GM19395 (cell line): ENCODE results near the gene ST6GALNAC5.
A peak's percentile ranks its signal among the peaks of the same experiment; 100 is the strongest.
"Not testable (repeated sequence)": the region's sequence is repeated elsewhere in the genome, so short reads cannot be mapped to it uniquely, and the experiment has no call there.

Experiments
- ATAC-seq: cut with Tn5 transposase; IDR thresholded peaks from one replicate; pipeline ENCODE4 v1.9.1; 2021; ENCODE audit warnings: mild to moderate bottlenecking, moderate library complexity; ENCODE audit not compliant: unreplicated experiment

The ST6GALNAC5 gene

GRCh38 chr1:76867342-76868130 lies at the start of gene ST6GALNAC5:
TSS of gene ST6GALNAC5 (plus strand) at chr1:76867480.
- ATAC-seq, result no peak

GRCh38 chr1:76820028-76820427 lies 47.3 kb upstream of the ST6GALNAC5 start:
- no peak for ATAC-seq

- not testable (repeated sequence) for ATAC-seq
Observed at GRCh38 chr1:76822961-76823360, 44.3 kb upstream of the ST6GALNAC5 start.

GRCh38 chr1:76824106-76824505 lies 43.2 kb upstream of the ST6GALNAC5 start:
- no peak for ATAC-seq

GRCh38 chr1:76826072-76826845 lies 41.0 kb upstream of the ST6GALNAC5 start:
- ATAC-seq, result no peak

GRCh38 chr1:76827066-76827465 lies 40.2 kb upstream of the ST6GALNAC5 start:
- ATAC-seq, result no peak

GRCh38 chr1:76830373-76830772 lies 36.9 kb upstream of the ST6GALNAC5 start:
- peak; percentile 86 for ATAC-seq

- ATAC-seq, result no peak
Observed at GRCh38 chr1:76832521-76832920, 34.8 kb upstream of the ST6GALNAC5 start.

GRCh38 chr1:76833151-76833550 lies 34.1 kb upstream of the ST6GALNAC5 start:
- ATAC-seq, result no peak

- no peak for ATAC-seq
Observed at GRCh38 chr1:76833856-76834255, 33.4 kb upstream of the ST6GALNAC5 start.

- ATAC-seq, result no peak
Observed at GRCh38 chr1:76835203-76835602, 32.1 kb upstream of the ST6GALNAC5 start.

GRCh38 chr1:76840278-76840677 lies 27.0 kb upstream of the ST6GALNAC5 start:
- ATAC-seq, result no peak

GRCh38 chr1:76841460-76841859 lies 25.8 kb upstream of the ST6GALNAC5 start:
- ATAC-seq, result no peak

GRCh38 chr1:76843821-76844464 lies 23.3 kb upstream of the ST6GALNAC5 start:
- no peak for ATAC-seq

- no peak for ATAC-seq
Observed at GRCh38 chr1:76854255-76854654, 13.0 kb upstream of the ST6GALNAC5 start.

GRCh38 chr1:76856104-76856503 lies 11.2 kb upstream of the ST6GALNAC5 start:
- no peak for ATAC-seq

- ATAC-seq, result no peak
Observed at GRCh38 chr1:76857138-76857537, 10.1 kb upstream of the ST6GALNAC5 start.

- ATAC-seq, result no peak
Observed at GRCh38 chr1:76857973-76858372, 9.3 kb upstream of the ST6GALNAC5 start.

GRCh38 chr1:76861149-76861548 lies 6.1 kb upstream of the ST6GALNAC5 start:
- ATAC-seq, result no peak

GRCh38 chr1:76862447-76862846 lies 4.8 kb upstream of the ST6GALNAC5 start:
- ATAC-seq, result no peak

GRCh38 chr1:76864383-76864782 lies 2.9 kb upstream of the ST6GALNAC5 start:
- ATAC-seq, result no peak
